IPS-NIHi7 (cell line): ENCODE results near the gene PTPN21.

Experiments used
- DNase-seq: peaks from one replicate; pipeline ENCODE4 v3.0.0; 2012; ENCODE audit warnings: mixed read lengths; ENCODE audit errors: extremely low spot score

Gene PTPN21

GRCh38 chr14:88554457-88555286 lies at the start of gene PTPN21:
TSS of gene PTPN21 (minus strand) at chr14:88555007. CDS start at chr14:88550417, 4,590 bp downstream.
- peak; percentile 85 for DNase-seq

- no peak for DNase-seq
These were observed 49.4 kb upstream of the PTPN21 start for GRCh38 chr14:88604212-88604611.

GRCh38 chr14:88599761-88600439 lies 45.1 kb upstream of the PTPN21 start:
- no peak for DNase-seq

- no peak for DNase-seq
These were observed 44.5 kb upstream of the PTPN21 start for GRCh38 chr14:88599326-88599725.

- DNase-seq, result no peak
These were observed 43.4 kb upstream of the PTPN21 start for GRCh38 chr14:88598097-88598675.

- no peak for DNase-seq
These were observed 42.8 kb upstream of the PTPN21 start for GRCh38 chr14:88597601-88598000.

- no peak for DNase-seq
These were observed 42.2 kb upstream of the PTPN21 start for GRCh38 chr14:88597038-88597437.

- DNase-seq, result no peak
These were observed 37.2 kb upstream of the PTPN21 start for GRCh38 chr14:88592031-88592430.

GRCh38 chr14:88590173-88590572 lies 35.4 kb upstream of the PTPN21 start:
- DNase-seq, result no peak

GRCh38 chr14:88588081-88588480 lies 33.3 kb upstream of the PTPN21 start:
- no peak for DNase-seq

GRCh38 chr14:88584451-88584850 lies 29.6 kb upstream of the PTPN21 start:
- no peak for DNase-seq

- DNase-seq, result no peak
These were observed 21.4 kb upstream of the PTPN21 start for GRCh38 chr14:88576222-88576621.

- DNase-seq, result no peak
These were observed 17.3 kb upstream of the PTPN21 start for GRCh38 chr14:88572117-88572516.

GRCh38 chr14:88568196-88568595 lies 13.4 kb upstream of the PTPN21 start:
- no peak for DNase-seq

GRCh38 chr14:88565427-88565826 lies 10.6 kb upstream of the PTPN21 start:
- DNase-seq, result no peak

GRCh38 chr14:88563845-88564244 lies 9.0 kb upstream of the PTPN21 start:
- DNase-seq, result no peak

- DNase-seq, result peak; percentile 93
These were observed 8.3 kb upstream of the PTPN21 start, which contains the start of gene ZC3H14 for GRCh38 chr14:88562831-88563686. TSS of gene ZC3H14 (plus strand) at chr14:88563037. CDS start at chr14:88563134, 97 bp downstream.

GRCh38 chr14:88562532-88562830 lies 7.7 kb upstream of the PTPN21 start:
- DNase-seq, result no peak

GRCh38 chr14:88559852-88560251 lies 5.0 kb upstream of the PTPN21 start:
- DNase-seq, result no peak

GRCh38 chr14:88556581-88556980 lies 1.8 kb upstream of the PTPN21 start:
- DNase-seq, result no peak

GRCh38 chr14:88553886-88554456 lies 836 bp downstream of the PTPN21 start:
- DNase-seq, result no peak

- no peak for DNase-seq
These were observed 1.9 kb downstream of the PTPN21 start for GRCh38 chr14:88552876-88553275.
